ENCODE data around the gene GADD45GIP1. TPM values are rescaled to one million over a fixed set of nuclear protein-coding genes. Genes with fewer than 3 reads are reported as not detected.

Gene GADD45GIP1
- total RNA-seq, 1 donor from 2014 or later, result 31.4 TPM

DNA sequence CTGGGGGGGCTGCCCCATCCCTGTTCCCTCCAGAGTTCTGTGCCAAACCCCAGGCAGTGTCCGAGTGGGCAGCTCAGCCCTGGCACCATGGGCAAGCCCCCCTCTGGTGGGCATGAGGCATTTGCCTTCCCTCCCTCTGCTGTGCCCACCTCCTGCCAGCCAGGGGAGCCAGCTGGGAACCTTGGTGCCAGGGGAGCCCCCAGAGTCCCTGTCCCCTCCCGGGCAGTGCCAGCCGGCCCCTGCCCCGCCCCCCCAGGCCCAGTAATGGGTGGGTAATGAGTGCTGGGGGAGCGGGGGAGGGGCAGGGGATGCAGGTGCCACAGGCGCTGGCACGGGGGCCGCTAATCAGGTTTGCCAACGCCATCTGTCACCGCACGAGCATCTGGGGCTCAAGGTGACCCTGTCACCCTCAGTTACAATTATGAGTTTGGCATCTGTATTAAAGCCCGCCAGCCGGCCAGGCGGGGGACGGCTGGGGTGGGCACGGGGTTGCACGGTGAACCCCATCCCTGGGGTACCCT, 18.3 kb upstream of the GADD45GIP1 start:
- peaks cover 9% of the 10 kb centered on the region for H3K4me1 ChIP-seq
- H3K36me3 ChIP-seq, result no peaks in the 10 kb centered on the region
- H3K27me3 ChIP-seq (ENCODE audit: low read depth), result no peaks in the 10 kb centered on the region
- no peaks in the 10 kb centered on the region for H3K9me3 ChIP-seq (replicated peaks)
- intact Hi-C loops (cut with micrococcal nuclease), result loop anchor here (10.0 kb wide), 1 partner anchor 290 kb away; no protein-coding TSS in a partner anchor
- no peak for DNase-seq
- H3K4me3 ChIP-seq, result no peak overlapping the region
- TF ChIP-seq, protein P1, sequence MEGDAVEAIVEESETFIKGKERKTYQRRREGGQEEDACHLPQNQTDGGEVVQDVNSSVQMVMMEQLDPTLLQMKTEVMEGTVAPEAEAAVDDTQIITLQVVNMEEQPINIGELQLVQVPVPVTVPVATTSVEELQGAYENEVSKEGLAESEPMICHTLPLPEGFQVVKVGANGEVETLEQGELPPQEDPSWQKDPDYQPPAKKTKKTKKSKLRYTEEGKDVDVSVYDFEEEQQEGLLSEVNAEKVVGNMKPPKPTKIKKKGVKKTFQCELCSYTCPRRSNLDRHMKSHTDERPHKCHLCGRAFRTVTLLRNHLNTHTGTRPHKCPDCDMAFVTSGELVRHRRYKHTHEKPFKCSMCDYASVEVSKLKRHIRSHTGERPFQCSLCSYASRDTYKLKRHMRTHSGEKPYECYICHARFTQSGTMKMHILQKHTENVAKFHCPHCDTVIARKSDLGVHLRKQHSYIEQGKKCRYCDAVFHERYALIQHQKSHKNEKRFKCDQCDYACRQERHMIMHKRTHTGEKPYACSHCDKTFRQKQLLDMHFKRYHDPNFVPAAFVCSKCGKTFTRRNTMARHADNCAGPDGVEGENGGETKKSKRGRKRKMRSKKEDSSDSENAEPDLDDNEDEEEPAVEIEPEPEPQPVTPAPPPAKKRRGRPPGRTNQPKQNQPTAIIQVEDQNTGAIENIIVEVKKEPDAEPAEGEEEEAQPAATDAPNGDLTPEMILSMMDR (IDR thresholded peaks at IDR 0.05; ENCODE audit: borderline replicate concordance), result no peak
- no peak overlapping the region for H3K27ac ChIP-seq (replicated peaks)

DNA sequence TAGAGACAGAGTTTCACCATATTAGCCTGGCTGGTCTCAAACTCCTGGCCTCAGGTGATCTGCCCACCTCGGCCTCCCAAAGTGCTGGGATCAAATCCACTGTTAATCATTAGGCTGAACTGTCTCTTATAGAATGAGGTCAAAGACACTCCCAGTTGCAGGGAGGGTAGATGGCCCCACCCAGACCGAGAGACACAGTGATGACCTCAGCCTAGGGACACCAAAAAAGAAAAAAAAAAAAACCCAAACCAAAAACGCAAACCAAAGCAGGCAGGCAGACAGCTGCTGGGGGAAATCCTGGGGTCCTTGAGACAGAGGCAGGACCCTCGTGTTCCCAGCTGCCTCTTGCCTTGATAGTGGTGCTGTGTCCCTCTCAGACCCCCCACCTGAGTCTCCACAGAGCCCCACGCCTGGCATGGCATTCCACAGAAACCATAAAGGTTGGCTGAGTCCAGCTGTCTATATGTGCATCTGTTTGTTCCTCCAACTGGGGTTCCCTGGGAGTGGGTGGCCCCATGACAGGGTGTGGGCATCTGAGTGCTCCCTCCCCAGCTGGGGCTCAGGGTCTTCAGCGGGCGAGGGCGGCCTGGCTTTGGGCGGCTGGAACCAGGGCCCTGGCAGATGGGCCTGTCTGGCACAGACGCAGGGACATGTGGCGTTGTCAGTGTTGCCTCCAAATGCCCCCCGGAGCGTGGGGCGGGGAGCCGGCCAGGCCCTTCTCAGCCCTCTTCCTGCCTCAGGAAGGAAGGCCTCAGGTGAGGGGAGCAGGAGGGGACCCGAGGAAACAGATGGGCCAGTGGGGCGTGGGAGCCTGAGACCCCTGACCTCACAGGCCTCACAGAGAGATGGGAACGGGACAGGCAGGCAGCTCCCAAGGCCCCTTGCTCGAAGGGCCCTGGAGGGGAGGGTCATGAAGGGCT, 17.5 kb upstream of the GADD45GIP1 start:
- Histone ChIP-seq H3K27me3 (ENCODE audit: low read depth) (no peaks in the 10 kb centered on the region), H3K4me3 (no peak overlapping the region), H3K36me3 (no peaks in the 10 kb centered on the region), H3K27ac (replicated peaks) (no peak overlapping the region), H3K4me1 (peaks cover 9% of the 10 kb centered on the region), H3K9me3 (replicated peaks) (no peaks in the 10 kb centered on the region)
- TF ChIP-seq, protein P1 (IDR thresholded peaks at IDR 0.05; ENCODE audit: borderline replicate concordance), result no peak
- intact Hi-C loops (cut with micrococcal nuclease), result loop anchor here (10.0 kb wide), 1 partner anchor 290 kb away; no protein-coding TSS in a partner anchor
- no peak for DNase-seq

DNA sequence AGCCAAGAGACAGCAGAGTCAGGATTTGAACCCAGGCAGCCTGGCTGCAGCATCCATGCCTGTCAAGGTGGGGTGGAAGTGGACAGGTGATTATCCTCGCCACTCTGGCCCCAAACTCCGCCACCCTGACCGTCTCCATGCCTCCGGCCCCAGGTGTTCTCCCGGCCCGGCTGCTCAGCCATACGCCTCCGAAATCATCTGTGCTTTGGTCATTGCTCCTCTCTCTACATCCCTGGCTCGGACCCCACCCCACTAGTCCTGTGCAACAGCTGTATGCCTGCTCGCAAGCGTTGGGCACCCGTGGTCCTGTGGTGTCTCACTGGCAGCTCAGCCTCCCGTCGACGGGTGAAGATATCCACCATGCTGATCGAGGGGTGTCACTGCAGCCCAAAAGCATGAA, 16.2 kb upstream of the GADD45GIP1 start:
- Histone ChIP-seq H3K4me3 (no peak overlapping the region), H3K36me3 (no peaks in the 10 kb centered on the region), H3K4me1 (peaks cover 9% of the 10 kb centered on the region), H3K27ac (replicated peaks) (no peak overlapping the region), H3K9me3 (replicated peaks) (no peaks in the 10 kb centered on the region), H3K27me3 (ENCODE audit: low read depth) (no peaks in the 10 kb centered on the region)
- DNase-seq, result no peak
- TF ChIP-seq, protein P1 (IDR thresholded peaks at IDR 0.05; ENCODE audit: borderline replicate concordance), result no peak
- intact Hi-C loops (cut with micrococcal nuclease), result loop anchor here (10.0 kb wide), 1 partner anchor 292 kb away; no protein-coding TSS in a partner anchor

DNA sequence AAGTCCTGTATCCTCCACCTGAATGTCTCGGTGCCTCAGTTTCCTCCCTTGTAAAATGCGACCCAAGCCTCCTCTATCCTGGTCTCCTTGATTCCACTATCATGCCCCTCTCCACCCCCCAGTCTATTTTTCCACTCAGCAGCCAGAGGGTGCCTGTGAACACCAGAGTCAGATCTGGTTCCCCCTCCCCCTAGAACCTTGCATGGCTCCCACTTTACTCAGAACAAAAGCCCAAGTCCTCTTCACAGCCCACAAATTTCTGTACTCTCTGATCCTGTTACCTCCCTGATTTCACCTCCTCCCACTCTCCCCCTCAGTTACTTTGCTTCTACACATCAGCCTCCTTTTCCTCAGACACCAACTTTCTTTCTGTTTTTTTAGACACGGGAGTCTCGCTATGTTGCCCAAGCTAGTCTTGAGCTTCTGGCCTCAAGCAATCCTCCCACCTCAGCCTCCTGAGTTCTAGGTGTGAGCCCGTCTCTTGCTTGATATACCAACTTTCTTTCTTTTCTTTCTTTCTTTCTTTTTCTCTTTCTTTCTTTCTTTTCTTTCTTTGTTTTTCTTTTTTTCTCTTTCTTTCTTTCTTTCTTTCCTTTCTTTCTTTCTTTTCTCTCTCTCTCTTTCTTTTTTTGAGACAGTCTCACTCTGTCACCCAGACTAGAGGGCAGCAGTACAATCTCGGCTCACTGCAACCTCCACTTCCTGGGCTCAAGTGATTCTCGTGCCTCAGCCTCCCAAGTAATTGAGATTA, 13.2 kb upstream of the GADD45GIP1 start:
- H3K4me3 ChIP-seq, result peak overlapping the region; percentile 50
- peak overlapping the region; percentile 90 for H3K27ac ChIP-seq (replicated peaks)
- no peaks in the 10 kb centered on the region for H3K36me3 ChIP-seq
- H3K4me1 ChIP-seq, result peaks cover 9% of the 10 kb centered on the region
- H3K27me3 ChIP-seq (ENCODE audit: low read depth), result no peaks in the 10 kb centered on the region
- TF ChIP-seq, protein P1 (IDR thresholded peaks at IDR 0.05; ENCODE audit: borderline replicate concordance), result no peak
- DNase-seq, result no peak
- intact Hi-C loops (cut with micrococcal nuclease), result loop anchor here (10.0 kb wide), 1 partner anchor 295 kb away; no protein-coding TSS in a partner anchor
- no peaks in the 10 kb centered on the region for H3K9me3 ChIP-seq (replicated peaks)

DNA sequence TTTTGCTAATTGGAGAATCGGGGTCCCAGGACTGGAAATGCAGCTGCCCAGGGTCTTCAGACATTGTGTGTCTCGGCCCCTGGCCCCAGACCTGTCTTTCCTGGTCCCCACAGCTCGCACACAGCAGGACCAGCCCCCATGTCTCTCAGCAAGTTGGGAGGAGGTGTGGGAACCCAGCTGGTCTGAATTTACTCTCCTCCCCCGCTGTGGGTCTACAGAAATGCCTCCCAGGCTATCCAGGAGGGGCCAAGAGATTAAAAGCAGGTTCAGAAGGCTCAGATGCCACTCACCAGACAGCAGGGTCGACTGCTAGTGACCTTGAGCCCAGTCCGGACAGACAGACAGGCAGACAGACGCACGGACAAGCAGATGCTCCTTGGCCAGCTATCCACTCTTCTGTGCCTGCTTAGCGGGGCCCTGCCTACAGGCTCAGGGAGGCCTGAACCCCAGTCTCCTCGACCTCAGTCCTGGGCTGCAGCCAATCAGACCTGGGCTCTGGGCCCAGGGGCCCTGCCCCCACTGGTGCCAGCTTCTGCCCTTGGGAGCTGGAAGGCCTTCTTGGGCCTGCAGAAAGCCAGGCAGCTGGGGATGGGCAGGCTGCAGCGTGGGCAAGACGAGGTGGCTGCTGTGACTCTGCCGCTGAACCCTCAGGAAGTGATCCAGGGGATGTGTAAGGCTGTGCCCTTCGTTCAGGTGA, 12.4 kb upstream of the GADD45GIP1 start, which contains the start of gene DAND5:
Gene DAND5, plus strand, starts transcription at position 285 of the 697 bp plus-strand sequence. Its CDS starts 85 bp downstream, at position 370.
- H3K27ac ChIP-seq (replicated peaks), result peak within 1 kb of the TSS; percentile 90
- DNase-seq, result peak; percentile 60
- H3K27me3 ChIP-seq (ENCODE audit: low read depth), result no peaks in the 10 kb centered on the region
- no peaks in the 10 kb centered on the region for H3K36me3 ChIP-seq
- intact Hi-C loops (cut with micrococcal nuclease), result no loop called here
- TF ChIP-seq, protein P1 (IDR thresholded peaks at IDR 0.05; ENCODE audit: borderline replicate concordance), result no peak
- no peaks in the 10 kb centered on the region for H3K9me3 ChIP-seq (replicated peaks)
- H3K4me1 ChIP-seq, result peaks cover 8% of the 10 kb centered on the region
- peak within 1 kb of the TSS; percentile 50 for H3K4me3 ChIP-seq
